SK-N-MC (cell line): Measurements from ENCODE around the gene SDF2.

ENCODE experiments used
- EZH2 ChIP-seq: fragments of 200-600 bp; sonication (generic); IDR thresholded peaks from one replicate; pipeline ENCODE4 v1.6.1; 2017; ENCODE audit warnings: antibody characterized with exemption
- FOXP2 ChIP-seq: optimal IDR thresholded peaks from 2 replicates; pipeline ENCODE3; 2011; ENCODE audit warnings: mild to moderate bottlenecking, moderate library complexity; ENCODE audit not compliant: insufficient read depth; ENCODE audit errors: extremely low read length, control extremely low read depth
- POLR2AphosphoS5 ChIP-seq: IDR thresholded peaks from 2 replicates; pipeline ENCODE4 v1.6.1; 2012; ENCODE audit warnings: mild to moderate bottlenecking, low read depth, low read length, borderline replicate concordance

DNA sequence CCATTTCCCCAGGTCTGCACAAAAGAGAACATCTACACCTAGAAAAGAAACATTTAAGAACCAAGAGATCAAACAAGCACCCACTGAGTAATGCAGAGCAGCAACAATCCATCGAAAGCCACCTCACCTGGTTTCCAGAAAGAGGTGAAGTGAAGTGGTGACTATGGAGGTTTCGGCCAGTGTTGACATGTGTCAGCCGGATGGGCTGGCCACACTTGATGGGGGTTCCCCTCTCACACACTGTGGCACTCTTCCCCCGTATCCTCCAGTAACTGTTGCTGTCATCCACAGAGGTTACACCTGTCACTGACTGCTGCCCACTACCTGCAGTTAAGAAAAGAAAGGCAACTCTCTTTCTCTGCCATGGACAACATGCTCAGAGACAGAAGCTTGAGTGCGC lies 6.5 kb downstream of the SDF2 start:
- TF ChIP-seq EZH2 (no peak), POLR2AphosphoS5 (no peak), FOXP2 (no peak)
